Transverse colon (tissue), 4 donors: ENCODE results near the gene LHFPL5. TPM values are rescaled to one million over a fixed set of nuclear protein-coding genes. Genes with fewer than 3 reads are reported as not detected.

ENCODE experiments used
- DNase-seq: peaks from one replicate; pipeline ENCODE4 v3.0.0-alpha.2; 2019
- H3K27ac ChIP-seq, 4 donors: fragments of 200-600 bp; sonication (generic); 2 replicates each; pipeline ENCODE4 v1.5.1; 2016 to 2018; ENCODE audit warnings: inconsistent platforms in 4 of 4
- H3K27me3 ChIP-seq: fragments of 200-600 bp; sonication (generic); 2 replicates; pipeline ENCODE4 v1.5.1; 2017; ENCODE audit warnings: inconsistent platforms
- H3K36me3 ChIP-seq, 4 donors: fragments of 200-600 bp; sonication (generic); 2 replicates each; pipeline ENCODE4 v1.5.1; 2017 to 2019; ENCODE audit warnings: inconsistent platforms in 4 of 4
- H3K4me1 ChIP-seq, 4 donors: fragments of 200-600 bp; sonication (generic); 2 replicates each; pipeline ENCODE4 v1.5.1; 2017 to 2020; ENCODE audit warnings: inconsistent platforms in 4 of 4
- H3K4me3 ChIP-seq, 4 donors: fragments of 200-600 bp; sonication (generic); 1 replicate in 1 of 4; 2 replicates in 3 of 4; pipeline versions ENCODE4 v1.5.1 to v1.6.1; 2017 to 2019; ENCODE audit warnings: inconsistent platforms in 4 of 4
- H3K9me3 ChIP-seq, 2 donors: fragments of 200-600 bp; sonication (generic); 2 replicates each; pipeline ENCODE4 v1.5.1; 2017 to 2019; ENCODE audit warnings: inconsistent platforms in 2 of 2
- EP300 ChIP-seq: sonication (generic); formaldehyde crosslinking; IDR thresholded peaks from one replicate; pipeline ENCODE4 v1.6.1; 2017; ENCODE audit warnings: antibody characterized with exemption, low read depth
- POLR2A ChIP-seq: fragments of 450-650 bp; IDR thresholded peaks from one replicate; pipeline ENCODE4 v1.6.1; 2016; ENCODE audit warnings: antibody characterized with exemption, mild to moderate bottlenecking, moderate library complexity
- POLR2AphosphoS5 ChIP-seq, 3 donors: sonication (generic); formaldehyde crosslinking; IDR thresholded peaks; one replicate each; pipeline ENCODE4 v1.6.1; 2016; ENCODE audit warnings: antibody characterized with exemption in 3 of 3
- WGBS, 2 donors: methylation state at CpG; one replicate each; pipeline ENCODE4 v1.1.5; 2018; ENCODE audit warnings: low coverage in 1 of 2; 5-methylcytosine and 5-hydroxymethylcytosine counted together
- in situ Hi-C, 4 donors: fragments of 200-750 bp; cut with MboI; loops; one replicate each; pipeline versions ENCODE4 v1.15.0 to v1.15.1; 2017; ENCODE audit warnings: low sequenced_read_pairs in 3 of 4, low pct_ligation_motif_present in 1 of 4, low pct_unique_long_range_greater_than_20kb in 1 of 4
- intact Hi-C: fragments of 100-400 bp; cut with DNase I; formaldehyde crosslinking; loops from one replicate; pipeline ENCODE4 v1.15.1; 2023; ENCODE audit warnings: low total_unique reads
- total RNA-seq, 4 donors: library from RNA; depleted of rRNA; stranded (reverse); fragments of >200 nt; gene quantifications; one replicate each; pipeline ENCODE4 v1.1.0, GENCODE V29; 2016
- TF ChIP-seq, protein P1 (sequence below), 5 experiments: fragments of 200-600 bp in 3 of 5; fragments of 450-650 bp in 2 of 5; sonication (generic) in 3 of 5; IDR thresholded peaks; 1 replicate in 2 of 5; 2 replicates in 3 of 5; pipeline ENCODE4 v1.5.1; 2016 to 2017; ENCODE audit warnings: antibody characterized with exemption in 5 of 5, inconsistent platforms in 3 of 5, mild to moderate bottlenecking in 2 of 5, moderate library complexity in 1 of 5

The LHFPL5 gene
- total RNA-seq, 4 donors from 2014 or later, result not detected

DNA sequence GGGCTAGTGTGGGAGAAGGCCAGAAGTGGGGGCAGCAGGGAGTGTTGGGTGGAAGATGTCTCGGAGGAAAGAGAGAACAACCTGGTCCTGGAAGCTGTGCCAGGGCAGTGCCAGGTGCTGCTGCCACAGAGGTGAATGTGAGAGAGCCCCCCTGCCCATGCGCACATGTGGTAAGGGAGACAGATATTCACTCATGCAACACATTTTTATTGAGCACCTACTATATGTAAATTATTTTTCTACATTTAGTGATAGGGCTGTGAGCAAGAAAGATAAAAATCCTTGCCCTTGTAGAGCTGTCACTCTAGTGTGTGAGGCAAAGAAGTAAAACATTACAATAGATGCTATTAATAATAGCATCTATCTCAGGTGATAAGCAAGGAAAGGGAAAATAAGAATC is 23.9 kb upstream of the LHFPL5 start:
- in situ Hi-C loops, result loop anchor here in 1 of 4 donors (25.0 kb wide), 1 partner anchor 1831 kb away; no protein-coding TSS in a partner anchor

DNA sequence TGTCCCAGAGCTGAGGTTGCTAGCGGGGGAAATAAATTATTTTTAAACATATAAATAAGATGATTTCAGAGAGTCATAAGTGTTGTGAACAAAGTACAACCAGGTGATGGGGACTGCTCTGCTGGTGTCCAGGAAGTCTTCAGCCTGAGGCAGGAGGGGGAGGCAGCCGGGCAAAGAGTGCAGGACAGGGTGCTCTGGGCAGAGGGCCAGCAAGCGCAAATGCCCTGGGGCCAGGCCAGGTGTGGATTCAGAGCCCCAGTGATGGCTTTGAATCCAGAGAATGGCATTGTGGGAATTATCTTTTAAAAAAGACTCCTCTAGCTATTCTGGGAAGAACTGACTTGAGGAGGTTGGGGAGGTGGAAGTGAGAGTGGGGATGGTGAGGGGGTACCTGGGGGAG is 22.7 kb upstream of the LHFPL5 start:
- TF ChIP-seq POLR2A, result no peak
- TF ChIP-seq EP300, result no peak
- no peak for TF ChIP-seq POLR2AphosphoS5 (IDR thresholded peaks at IDR 0.05)
- TF ChIP-seq, protein P1, sequence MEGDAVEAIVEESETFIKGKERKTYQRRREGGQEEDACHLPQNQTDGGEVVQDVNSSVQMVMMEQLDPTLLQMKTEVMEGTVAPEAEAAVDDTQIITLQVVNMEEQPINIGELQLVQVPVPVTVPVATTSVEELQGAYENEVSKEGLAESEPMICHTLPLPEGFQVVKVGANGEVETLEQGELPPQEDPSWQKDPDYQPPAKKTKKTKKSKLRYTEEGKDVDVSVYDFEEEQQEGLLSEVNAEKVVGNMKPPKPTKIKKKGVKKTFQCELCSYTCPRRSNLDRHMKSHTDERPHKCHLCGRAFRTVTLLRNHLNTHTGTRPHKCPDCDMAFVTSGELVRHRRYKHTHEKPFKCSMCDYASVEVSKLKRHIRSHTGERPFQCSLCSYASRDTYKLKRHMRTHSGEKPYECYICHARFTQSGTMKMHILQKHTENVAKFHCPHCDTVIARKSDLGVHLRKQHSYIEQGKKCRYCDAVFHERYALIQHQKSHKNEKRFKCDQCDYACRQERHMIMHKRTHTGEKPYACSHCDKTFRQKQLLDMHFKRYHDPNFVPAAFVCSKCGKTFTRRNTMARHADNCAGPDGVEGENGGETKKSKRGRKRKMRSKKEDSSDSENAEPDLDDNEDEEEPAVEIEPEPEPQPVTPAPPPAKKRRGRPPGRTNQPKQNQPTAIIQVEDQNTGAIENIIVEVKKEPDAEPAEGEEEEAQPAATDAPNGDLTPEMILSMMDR (IDR thresholded peaks at IDR 0.05), result no peak
- in situ Hi-C loops (loop anchor here in 1 of 4 donors (25.0 kb wide), 1 partner anchor 1830 kb away; no protein-coding TSS in a partner anchor), intact Hi-C loops (no loop called here)
- H3K4me1 ChIP-seq, result no peaks in the 10 kb centered on the region
- H3K9me3 ChIP-seq, result no peaks in the 10 kb centered on the region
- no peak for DNase-seq
- no peak overlapping the region for H3K4me3 ChIP-seq
- H3K36me3 ChIP-seq, result no peaks in the 10 kb centered on the region
- no peak overlapping the region for H3K27ac ChIP-seq
- 17 to 50% methylated on average over 3 of the region's 3 CpGs for WGBS, 2 donors
- H3K27me3 ChIP-seq, result peaks cover 24% of the 10 kb centered on the region

More for the DNA sequence above, 23.9 kb upstream of the LHFPL5 start:
- Histone ChIP-seq H3K27me3 (peaks cover 24% of the 10 kb centered on the region), H3K4me3 (no peak overlapping the region), H3K27ac (no peak overlapping the region), H3K4me1 (peaks cover 0 to 6% (median 2%) of the 10 kb centered on the region in 4 donors), H3K9me3 (no peaks in the 10 kb centered on the region), H3K36me3 (no peaks in the 10 kb centered on the region)
- intact Hi-C loops, result no loop called here
- TF ChIP-seq, protein P1 (IDR thresholded peaks at IDR 0.05), result no peak
- TF ChIP-seq POLR2AphosphoS5 (IDR thresholded peaks at IDR 0.05) (no peak), EP300 (no peak), POLR2A (no peak)
- WGBS, 2 donors, result 90 to 100% methylated on average over 1 to 2 of the region's 2 CpGs
- DNase-seq, result no peak

DNA sequence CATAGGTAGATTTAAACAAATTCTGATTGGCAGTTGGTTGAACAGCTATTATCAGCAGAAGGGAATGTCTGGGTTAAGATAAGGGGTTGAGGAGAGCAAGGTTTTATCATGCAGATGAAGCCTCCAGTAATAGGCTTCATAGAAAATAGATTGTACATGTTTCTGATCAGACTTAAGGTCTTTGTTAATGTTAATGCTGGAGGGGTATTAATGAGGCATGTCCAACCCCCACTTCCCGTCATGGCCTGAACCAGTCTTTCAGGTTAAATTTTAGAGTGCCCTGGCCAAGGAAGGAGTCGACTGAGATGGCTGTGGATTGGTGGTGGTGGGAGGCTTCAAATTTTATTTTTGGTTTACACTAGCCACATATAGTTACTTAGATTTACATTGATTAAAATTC is 21.0 kb upstream of the LHFPL5 start:
- no peaks in the 10 kb centered on the region for H3K9me3 ChIP-seq
- no peak overlapping the region for H3K4me3 ChIP-seq
- WGBS, 2 donors, result 60% methylated on average over 1 to 2 of the region's 2 CpGs
- H3K27ac ChIP-seq, result no peak overlapping the region
- intact Hi-C loops (no loop called here), in situ Hi-C loops (loop anchor here in 1 of 4 donors (25.0 kb wide), 1 partner anchor 1828 kb away; no protein-coding TSS in a partner anchor)
- H3K36me3 ChIP-seq, result no peaks in the 10 kb centered on the region
- H3K27me3 ChIP-seq, result peaks cover 39% of the 10 kb centered on the region
- no peaks in the 10 kb centered on the region for H3K4me1 ChIP-seq
- no peak for DNase-seq
- TF ChIP-seq POLR2AphosphoS5 (IDR thresholded peaks at IDR 0.05) (no peak), POLR2A (no peak), EP300 (no peak)
- TF ChIP-seq, protein P1 (IDR thresholded peaks at IDR 0.05), result no peak

DNA sequence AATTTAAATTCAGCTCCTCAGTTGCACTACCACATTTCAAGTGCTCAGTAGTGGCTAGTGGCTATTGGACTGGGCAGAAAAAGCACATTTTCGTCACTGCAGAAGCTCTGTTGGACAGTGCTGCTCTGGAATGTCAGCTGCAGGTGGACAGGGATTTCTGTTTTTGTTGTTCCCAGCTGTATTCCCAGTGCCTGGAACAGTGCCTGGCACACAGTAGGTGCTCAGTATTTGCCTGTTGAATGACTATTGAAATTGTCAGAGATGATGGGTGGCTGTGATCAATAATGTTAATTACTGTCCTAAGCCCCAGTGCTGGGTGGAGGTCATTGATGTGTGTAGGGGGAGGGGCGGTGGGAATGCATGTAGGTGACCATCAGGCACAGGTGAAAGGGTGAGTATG is 18.9 kb upstream of the LHFPL5 start:
- H3K36me3 ChIP-seq, result no peaks in the 10 kb centered on the region
- no peak for DNase-seq
- no peaks in the 10 kb centered on the region for H3K9me3 ChIP-seq
- intact Hi-C loops, result no loop called here
- no peaks in the 10 kb centered on the region for H3K4me1 ChIP-seq
- TF ChIP-seq EP300 (no peak), POLR2AphosphoS5 (IDR thresholded peaks at IDR 0.05) (no peak), POLR2A (no peak)
- TF ChIP-seq, protein P1 (IDR thresholded peaks at IDR 0.05), result no peak
- in situ Hi-C loops, result loop anchor here in 1 of 4 donors (25.0 kb wide), 1 partner anchor 1826 kb away; no protein-coding TSS in a partner anchor
- H3K27me3 ChIP-seq, result peaks cover 49% of the 10 kb centered on the region
- 54% methylated on average over 2 of the region's 2 CpGs; no CpG with 5 or more reads in 1 of the 2 donors for WGBS, 2 donors
- H3K27ac ChIP-seq, result no peak overlapping the region
- no peak overlapping the region for H3K4me3 ChIP-seq
